Tracheal epithelial cell (primary cell): Measurements from ENCODE around the gene KHDC1. TPM values are rescaled to one million over a fixed set of nuclear protein-coding genes. Genes with fewer than 3 reads are reported as not detected.

ENCODE experiments used
- total RNA-seq: library from RNA; depleted of rRNA; stranded (reverse); fragments of >200 nt; gene quantifications from 2 replicates; pipeline ENCODE4 v1.2.1, GENCODE V29; 2014

KHDC1 gene
- total RNA-seq, result 0.24 and 1.5 TPM in 2 replicates

GRCh38 chr6:73262671-73263569, at the start of gene KHDC1:
Gene KHDC1 (minus strand): TSS chr6:73263196. CDS start chr6:73242517, 20,679 bp downstream.

GRCh38 chr6:73225396-73225795, 37.6 kb downstream of the KHDC1 start, which contains the start of gene KHDC1L:
Gene KHDC1L (minus strand): TSS chr6:73225496. CDS start chr6:73225408, 88 bp downstream.

Other genes with a start within 250 kb of the KHDC1 start
- gene KHDC1L, start 37.7 kb downstream of the KHDC1 start, total RNA-seq, result not detected in 2 replicates
- not detected in 2 replicates for gene DPPA5, start 91.1 kb upstream of the KHDC1 start, total RNA-seq
- gene KHDC3L, start 99.5 kb upstream of the KHDC1 start, total RNA-seq, result not detected in 2 replicates
- gene OOEP, start 106.7 kb upstream of the KHDC1 start, total RNA-seq, result not detected in 2 replicates
- 0.43 and 0.48 TPM in 2 replicates for gene DDX43, start 131.6 kb upstream of the KHDC1 start, total RNA-seq
- 7.2 and 9.2 TPM in 2 replicates for gene CGAS, start 189.1 kb upstream of the KHDC1 start, total RNA-seq
- gene MTO1, start 198.5 kb upstream of the KHDC1 start, total RNA-seq, result 25.5 and 45.0 TPM in 2 replicates